ENCODE measurements around the gene C19orf67.

The C19orf67 gene

GRCh38 chr19:14088634-14089411 lies 3.2 kb upstream of the C19orf67 start:
- no peak overlapping the region for H3K9ac ChIP-seq (ENCODE audit: low read depth in 1 of 2, low read length in 2 of 2)
- H3K27ac ChIP-seq (ENCODE audit: low read depth, low read length) = no peak overlapping the region
- H3K27me3 ChIP-seq (ENCODE audit: control insufficient read depth in 1 of 2, insufficient read depth in 2 of 2, low read length in 2 of 2) = no peaks in the 10 kb centered on the region
- H3K36me3 ChIP-seq (ENCODE audit: control insufficient read depth in 1 of 2, insufficient read depth in 2 of 2, low read length in 2 of 2) = peaks cover 7 to 10% of the 10 kb centered on the region in 2 donors
- peaks cover 6 to 7% of the 10 kb centered on the region in 2 donors for H3K9me3 ChIP-seq (ENCODE audit: control insufficient read depth in 1 of 2, low read length in 2 of 2)
- peaks cover 4 to 10% of the 10 kb centered on the region in 2 donors for H3K4me1 ChIP-seq (ENCODE audit: control insufficient read depth in 1 of 2, insufficient read depth in 2 of 2, low read length in 2 of 2)
- peak overlapping the region; percentile 55 to 59 for H3K4me3 ChIP-seq (ENCODE audit: low read depth in 1 of 2, low read length in 2 of 2)

GRCh38 chr19:14086098-14086497 lies 515 bp upstream of the C19orf67 start:
- H3K4me1 ChIP-seq (ENCODE audit: control insufficient read depth in 1 of 2, insufficient read depth in 2 of 2, low read length in 2 of 2) = peaks cover 10 to 16% of the 10 kb centered on the region in 2 donors
- no peak overlapping the region for H3K27ac ChIP-seq (ENCODE audit: low read depth, low read length)
- peaks cover 7 to 10% of the 10 kb centered on the region in 2 donors for H3K36me3 ChIP-seq (ENCODE audit: control insufficient read depth in 1 of 2, insufficient read depth in 2 of 2, low read length in 2 of 2)
- H3K4me3 ChIP-seq (ENCODE audit: low read depth in 1 of 2, low read length in 2 of 2) = no peak overlapping the region
- no peaks in the 10 kb centered on the region for H3K27me3 ChIP-seq (ENCODE audit: control insufficient read depth in 1 of 2, insufficient read depth in 2 of 2, low read length in 2 of 2)
- H3K9ac ChIP-seq (ENCODE audit: low read depth in 1 of 2, low read length in 2 of 2) = no peak overlapping the region
- H3K9me3 ChIP-seq (ENCODE audit: control insufficient read depth in 1 of 2, low read length in 2 of 2) = no peaks in the 10 kb centered on the region

- Histone ChIP-seq H3K9me3 (ENCODE audit: control insufficient read depth in 1 of 2, low read length in 2 of 2) (no peaks in the 10 kb centered on the region), H3K4me3 (ENCODE audit: low read depth in 1 of 2, low read length in 2 of 2) (peak overlapping the region in 1 of 2 donors; percentile 76), H3K9ac (ENCODE audit: low read depth in 1 of 2, low read length in 2 of 2) (peak overlapping the region; percentile 93 to 96), H3K27me3 (ENCODE audit: control insufficient read depth in 1 of 2, insufficient read depth in 2 of 2, low read length in 2 of 2) (no peaks in the 10 kb centered on the region), H3K4me1 (ENCODE audit: control insufficient read depth in 1 of 2, insufficient read depth in 2 of 2, low read length in 2 of 2) (peaks cover 10 to 19% of the 10 kb centered on the region in 2 donors), H3K36me3 (ENCODE audit: control insufficient read depth in 1 of 2, insufficient read depth in 2 of 2, low read length in 2 of 2) (no peaks in the 10 kb centered on the region), H3K27ac (ENCODE audit: low read depth, low read length) (no peak overlapping the region)
These were observed 3.0 kb downstream of the C19orf67 start for GRCh38 chr19:14082675-14082960.

- Histone ChIP-seq H3K4me3 (ENCODE audit: low read depth in 1 of 2, low read length in 2 of 2) (peak overlapping the region; percentile 76 to 90), H3K4me1 (ENCODE audit: control insufficient read depth in 1 of 2, insufficient read depth in 2 of 2, low read length in 2 of 2) (peaks cover 10 to 19% of the 10 kb centered on the region in 2 donors), H3K27me3 (ENCODE audit: control insufficient read depth in 1 of 2, insufficient read depth in 2 of 2, low read length in 2 of 2) (no peaks in the 10 kb centered on the region), H3K27ac (ENCODE audit: low read depth, low read length) (peak overlapping the region; percentile 63), H3K36me3 (ENCODE audit: control insufficient read depth in 1 of 2, insufficient read depth in 2 of 2, low read length in 2 of 2) (no peaks in the 10 kb centered on the region), H3K9ac (ENCODE audit: low read depth in 1 of 2, low read length in 2 of 2) (peak overlapping the region; percentile 93 to 96), H3K9me3 (ENCODE audit: control insufficient read depth in 1 of 2, low read length in 2 of 2) (no peaks in the 10 kb centered on the region)
These were observed 3.5 kb downstream of the C19orf67 start for GRCh38 chr19:14081797-14082674.

GRCh38 chr19:14080887-14081796 lies 4.4 kb downstream of the C19orf67 start:
- H3K36me3 ChIP-seq (ENCODE audit: control insufficient read depth in 1 of 2, insufficient read depth in 2 of 2, low read length in 2 of 2) = no peaks in the 10 kb centered on the region
- H3K4me1 ChIP-seq (ENCODE audit: control insufficient read depth in 1 of 2, insufficient read depth in 2 of 2, low read length in 2 of 2) = peaks cover 10 to 19% of the 10 kb centered on the region in 2 donors
- no peaks in the 10 kb centered on the region for H3K27me3 ChIP-seq (ENCODE audit: control insufficient read depth in 1 of 2, insufficient read depth in 2 of 2, low read length in 2 of 2)
- no peaks in the 10 kb centered on the region for H3K9me3 ChIP-seq (ENCODE audit: control insufficient read depth in 1 of 2, low read length in 2 of 2)
- peak overlapping the region; percentile 93 to 96 for H3K9ac ChIP-seq (ENCODE audit: low read depth in 1 of 2, low read length in 2 of 2)
- peak overlapping the region; percentile 88 for H3K27ac ChIP-seq (ENCODE audit: low read depth, low read length)
- peak overlapping the region; percentile 87 to 90 for H3K4me3 ChIP-seq (ENCODE audit: low read depth in 1 of 2, low read length in 2 of 2)

- H3K27me3 ChIP-seq (ENCODE audit: control insufficient read depth in 1 of 2, insufficient read depth in 2 of 2, low read length in 2 of 2) = no peaks in the 10 kb centered on the region
- H3K4me3 ChIP-seq (ENCODE audit: low read depth in 1 of 2, low read length in 2 of 2) = no peak overlapping the region
- H3K9me3 ChIP-seq (ENCODE audit: control insufficient read depth in 1 of 2, low read length in 2 of 2) = no peaks in the 10 kb centered on the region
- no peaks in the 10 kb centered on the region for H3K36me3 ChIP-seq (ENCODE audit: control insufficient read depth in 1 of 2, insufficient read depth in 2 of 2, low read length in 2 of 2)
- peaks cover 10 to 33% of the 10 kb centered on the region in 2 donors for H3K4me1 ChIP-seq (ENCODE audit: control insufficient read depth in 1 of 2, insufficient read depth in 2 of 2, low read length in 2 of 2)
- H3K27ac ChIP-seq (ENCODE audit: low read depth, low read length) = no peak overlapping the region
- H3K9ac ChIP-seq (ENCODE audit: low read depth in 1 of 2, low read length in 2 of 2) = no peak overlapping the region
These were observed 7.2 kb downstream of the C19orf67 start for GRCh38 chr19:14078411-14078810.

GRCh38 chr19:14073925-14074838 lies 11.4 kb downstream of the C19orf67 start:
- Histone ChIP-seq H3K36me3 (ENCODE audit: control insufficient read depth in 1 of 2, insufficient read depth in 2 of 2, low read length in 2 of 2) (no peaks in the 10 kb centered on the region), H3K9ac (ENCODE audit: low read depth in 1 of 2, low read length in 2 of 2) (peak overlapping the region; percentile 94 to 98), H3K9me3 (ENCODE audit: control insufficient read depth in 1 of 2, low read length in 2 of 2) (no peaks in the 10 kb centered on the region), H3K27ac (ENCODE audit: low read depth, low read length) (peak overlapping the region; percentile 93), H3K27me3 (ENCODE audit: control insufficient read depth in 1 of 2, insufficient read depth in 2 of 2, low read length in 2 of 2) (no peaks in the 10 kb centered on the region), H3K4me1 (ENCODE audit: control insufficient read depth in 1 of 2, insufficient read depth in 2 of 2, low read length in 2 of 2) (peaks cover 3 to 27% of the 10 kb centered on the region in 2 donors), H3K4me3 (ENCODE audit: low read depth in 1 of 2, low read length in 2 of 2) (peak overlapping the region; percentile 67 to 97)

- Histone ChIP-seq H3K27ac (ENCODE audit: low read depth, low read length) (peak overlapping the region; percentile 97), H3K9me3 (ENCODE audit: control insufficient read depth in 1 of 2, low read length in 2 of 2) (no peaks in the 10 kb centered on the region), H3K27me3 (ENCODE audit: control insufficient read depth in 1 of 2, insufficient read depth in 2 of 2, low read length in 2 of 2) (no peaks in the 10 kb centered on the region), H3K36me3 (ENCODE audit: control insufficient read depth in 1 of 2, insufficient read depth in 2 of 2, low read length in 2 of 2) (no peaks in the 10 kb centered on the region), H3K4me1 (ENCODE audit: control insufficient read depth in 1 of 2, insufficient read depth in 2 of 2, low read length in 2 of 2) (peaks cover 3 to 27% of the 10 kb centered on the region in 2 donors), H3K4me3 (ENCODE audit: low read depth in 1 of 2, low read length in 2 of 2) (peak overlapping the region; percentile 78 to 97), H3K9ac (ENCODE audit: low read depth in 1 of 2, low read length in 2 of 2) (peak overlapping the region; percentile 94 to 98)
These were observed 12.2 kb downstream of the C19orf67 start for GRCh38 chr19:14073261-14073924.
